ENCODE results near the gene MLLT6. TPM values are rescaled to one million over a fixed set of nuclear protein-coding genes. Genes with fewer than 3 reads are reported as not detected.
A peak's percentile ranks its signal among the peaks of the same experiment; 100 is the strongest.

The MLLT6 gene
- total and polyA plus RNA-seq, 3 experiments from 2014 or later, result 15.9 to 202 (median 197) TPM

DNA sequence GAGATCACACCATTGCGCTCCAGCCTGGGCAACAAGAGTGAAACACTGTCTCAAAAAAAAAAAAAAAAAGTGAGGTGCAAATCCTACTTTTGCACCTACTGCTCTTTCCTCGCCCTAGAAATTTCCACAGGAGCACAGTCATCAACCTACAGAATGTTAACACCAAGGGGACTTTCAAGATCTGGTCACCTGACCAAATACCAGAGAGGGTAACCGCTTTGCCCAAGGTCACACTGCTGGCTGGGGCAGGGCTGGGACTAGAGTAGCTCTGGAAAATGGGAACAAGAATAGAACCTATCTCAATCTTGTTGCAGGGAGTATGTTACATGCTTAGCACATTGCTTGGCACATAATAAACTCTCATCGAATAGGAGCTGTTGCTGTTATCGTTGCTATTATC, 6.3 kb upstream of the MLLT6 start:
- Histone ChIP-seq H3K27ac (ENCODE audit: low read depth, low read length) (no peak overlapping the region), H3K36me3 (ENCODE audit: insufficient read depth, low read length) (no peaks in the 10 kb centered on the region), H3K4me3 (ENCODE audit: low read length) (no peak overlapping the region), H3K4me1 (ENCODE audit: insufficient read depth, low read length) (peaks cover 29% of the 10 kb centered on the region), H3K9me3 (ENCODE audit: low read length) (no peaks in the 10 kb centered on the region), H3K27me3 (ENCODE audit: insufficient read depth, low read length, poor library complexity, severe bottlenecking) (no peaks in the 10 kb centered on the region)
- DNase-seq, result no peak
- ChIA-PET CTCF (interaction anchor here (0.7 to 1.4 kb wide), 2 partner anchors 16 to 22 kb away, joined by 3 to 5 read pairs; no protein-coding TSS in a partner anchor), POLR2A (no interaction called here)
- H3K4me1 Mint-ChIP-seq, result peaks cover 25 to 36% (median 36%) of the 10 kb centered on the region in 3 donors
- peaks cover 0 to 1% of the 10 kb centered on the region in 2 donors for H3K27me3 Mint-ChIP-seq
- H3K4me3 Mint-ChIP-seq, result peak overlapping the region in 2 of 7 donors; percentile 18 to 54
- H3K27ac Mint-ChIP-seq, result peak overlapping the region in 2 of 8 donors; percentile 8 to 80
- H3K36me3 Mint-ChIP-seq, result peaks cover 0 to 14% (median 0%) of the 10 kb centered on the region in 3 donors
- H3K9me3 Mint-ChIP-seq, result no peaks in the 10 kb centered on the region

- no peaks in the 10 kb centered on the region for H3K9me3 ChIP-seq (ENCODE audit: low read length)
- H3K4me1 ChIP-seq (ENCODE audit: insufficient read depth, low read length), result peaks cover 34% of the 10 kb centered on the region
- no peaks in the 10 kb centered on the region for H3K27me3 ChIP-seq (ENCODE audit: insufficient read depth, low read length, poor library complexity, severe bottlenecking)
- ChIA-PET CTCF (interaction anchor here (0.7 to 2.6 kb wide), 4 partner anchors 27 to 168 kb away, joined by 3 to 17 read pairs (median 4); partner anchors contain the start of genes CISD3 and LASP1), POLR2A (interaction anchor here (0.9 to 1.2 kb wide), 5 partner anchors 16 to 153 kb away, joined by 3 to 9 read pairs (median 5); no protein-coding TSS in a partner anchor)
- Mint-ChIP-seq H3K36me3 (peaks cover 0 to 32% (median 0%) of the 10 kb centered on the region in 3 donors), H3K27ac (peak overlapping the region; percentile 93 to 99 (median 97)), H3K4me1 (peaks cover 31 to 44% (median 42%) of the 10 kb centered on the region in 3 donors), H3K27me3 (peaks cover 0 to 1% of the 10 kb centered on the region in 2 donors), H3K4me3 (peak overlapping the region; percentile 79 to 93 (median 86)), H3K9me3 (no peaks in the 10 kb centered on the region)
- H3K4me3 ChIP-seq (ENCODE audit: low read length), result peak overlapping the region; percentile 76
- peak overlapping the region; percentile 90 for H3K27ac ChIP-seq (ENCODE audit: low read depth, low read length)
- no peaks in the 10 kb centered on the region for H3K36me3 ChIP-seq (ENCODE audit: insufficient read depth, low read length)
- peak; percentile 47 to 77 (median 71) for DNase-seq
These were observed 3.4 kb upstream of the MLLT6 start for GRCh38 chr17:38701504-38702165.

DNA sequence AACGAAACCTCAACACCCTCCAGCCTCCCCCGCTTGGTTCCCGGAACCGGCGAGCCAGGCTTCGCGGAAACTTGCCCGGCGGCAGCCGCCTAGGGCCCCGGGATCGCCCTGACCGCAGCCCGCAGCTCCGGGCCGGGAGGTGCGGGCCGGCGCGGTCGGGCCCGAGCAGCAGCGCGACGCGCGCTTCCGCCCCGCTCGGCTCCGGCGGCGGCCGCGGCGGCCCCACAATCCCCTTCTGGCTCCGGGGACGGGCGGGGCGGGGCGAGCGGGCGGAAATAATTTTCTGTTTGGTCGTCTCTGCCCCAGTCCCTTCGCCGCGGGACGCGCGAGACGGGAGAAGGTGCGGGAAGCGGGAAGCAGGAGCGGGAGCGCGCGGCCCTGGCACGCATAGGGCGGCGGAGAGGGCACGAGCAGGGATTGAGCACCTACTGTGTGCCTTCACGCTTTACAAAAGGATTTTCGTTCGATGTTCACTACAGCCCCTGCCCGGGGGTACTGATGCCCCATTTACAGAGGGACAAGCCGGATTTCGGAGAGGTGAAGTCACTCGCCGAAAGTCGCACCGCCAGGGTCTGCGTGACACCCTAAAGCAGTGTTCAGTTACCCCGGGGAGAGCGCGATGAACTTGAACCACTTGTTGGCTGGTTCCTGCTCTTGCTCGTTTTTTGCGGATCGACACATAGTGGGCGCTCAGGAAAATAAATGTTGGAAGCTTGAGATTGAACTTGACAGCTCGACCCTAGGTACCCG, 2.7 kb upstream of the MLLT6 start:
- ChIA-PET CTCF (interaction anchor here (0.7 to 2.6 kb wide), 3 partner anchors 28 to 168 kb away, joined by 3 to 17 read pairs (median 5); partner anchors contain the start of genes CISD3 and LASP1), POLR2A (interaction anchor here (0.9 to 1.2 kb wide), 5 partner anchors 16 to 152 kb away, joined by 3 to 9 read pairs (median 5); no protein-coding TSS in a partner anchor)
- H3K4me1 Mint-ChIP-seq, result peaks cover 30 to 44% (median 40%) of the 10 kb centered on the region in 3 donors
- peaks cover 0 to 37% (median 0%) of the 10 kb centered on the region in 3 donors for H3K36me3 Mint-ChIP-seq
- peak overlapping the region; percentile 93 to 100 (median 98) for H3K27ac Mint-ChIP-seq
- H3K4me1 ChIP-seq (ENCODE audit: insufficient read depth, low read length), result peaks cover 32% of the 10 kb centered on the region
- H3K36me3 ChIP-seq (ENCODE audit: insufficient read depth, low read length), result peaks cover 2% of the 10 kb centered on the region
- peak overlapping the region; percentile 92 to 99 (median 94) for H3K4me3 Mint-ChIP-seq
- H3K27ac ChIP-seq (ENCODE audit: low read depth, low read length), result peak overlapping the region; percentile 90
- H3K9me3 Mint-ChIP-seq, result no peaks in the 10 kb centered on the region
- H3K4me3 ChIP-seq (ENCODE audit: low read length), result peak overlapping the region; percentile 93
- H3K27me3 ChIP-seq (ENCODE audit: insufficient read depth, low read length, poor library complexity, severe bottlenecking), result no peaks in the 10 kb centered on the region
- peak; percentile 76 to 86 (median 77) for DNase-seq
- no peaks in the 10 kb centered on the region for H3K27me3 Mint-ChIP-seq
- H3K9me3 ChIP-seq (ENCODE audit: low read length), result no peaks in the 10 kb centered on the region

DNA sequence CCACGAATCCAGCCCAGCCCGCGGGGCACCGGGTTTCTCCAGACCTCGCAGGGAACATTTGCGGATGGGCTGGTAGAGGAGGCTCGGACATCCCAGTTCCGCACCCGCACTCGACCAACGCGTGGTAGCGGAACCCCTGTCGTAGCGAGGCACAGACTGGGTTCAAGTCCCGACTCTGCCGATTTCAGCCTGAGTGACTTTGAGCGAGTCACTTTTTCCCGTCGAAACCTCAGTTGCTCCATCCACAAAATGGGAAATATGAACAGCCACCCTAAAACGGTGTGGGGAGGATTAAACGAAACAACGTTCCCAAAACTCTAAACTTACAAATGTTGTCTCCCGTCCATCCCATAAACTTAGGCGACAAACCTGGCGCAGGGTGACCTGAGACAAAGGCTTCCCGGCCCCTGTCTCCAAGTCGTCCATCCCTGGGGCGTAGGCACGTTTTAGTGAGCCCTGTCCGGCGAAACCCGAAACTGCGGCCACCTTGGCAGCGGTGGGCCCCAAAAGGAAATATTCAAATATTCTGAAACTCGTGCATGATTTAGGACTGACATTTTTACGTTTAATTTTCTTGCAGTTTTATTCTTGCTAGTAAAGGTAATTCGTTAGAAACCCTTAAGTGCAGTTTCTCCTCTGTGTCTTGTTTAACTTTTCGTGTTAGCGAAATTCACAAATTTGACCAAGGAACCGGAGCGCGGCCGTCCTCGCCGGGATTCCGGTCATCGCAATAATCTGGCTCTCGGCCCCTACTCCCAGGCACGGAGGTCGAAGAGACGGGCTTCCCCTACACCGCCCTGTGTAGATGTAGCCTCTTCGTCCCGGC, 1.9 kb upstream of the MLLT6 start:
- ChIA-PET POLR2A (no interaction called here), CTCF (interaction anchor here (2.6 kb wide), 1 partner anchor 32 kb away, joined by 17 read pairs; no protein-coding TSS in a partner anchor)
- H3K9me3 Mint-ChIP-seq, result no peaks in the 10 kb centered on the region
- H3K27ac Mint-ChIP-seq, result peak overlapping the region; percentile 93 to 100 (median 96)
- Histone ChIP-seq H3K36me3 (ENCODE audit: insufficient read depth, low read length) (peaks cover 10% of the 10 kb centered on the region), H3K4me3 (ENCODE audit: low read length) (peak overlapping the region; percentile 93), H3K27me3 (ENCODE audit: insufficient read depth, low read length, poor library complexity, severe bottlenecking) (no peaks in the 10 kb centered on the region), H3K4me1 (ENCODE audit: insufficient read depth, low read length) (peaks cover 36% of the 10 kb centered on the region), H3K9me3 (ENCODE audit: low read length) (no peaks in the 10 kb centered on the region), H3K27ac (ENCODE audit: low read depth, low read length) (peak overlapping the region; percentile 90)
- H3K4me3 Mint-ChIP-seq, result peak overlapping the region; percentile 92 to 99 (median 94)
- H3K36me3 Mint-ChIP-seq, result peaks cover 0 to 45% (median 3%) of the 10 kb centered on the region in 3 donors
- H3K4me1 Mint-ChIP-seq, result peaks cover 36 to 49% (median 45%) of the 10 kb centered on the region in 3 donors
- no peaks in the 10 kb centered on the region for H3K27me3 Mint-ChIP-seq
- peak in 1 of 5 donors; percentile 30 for DNase-seq

DNA sequence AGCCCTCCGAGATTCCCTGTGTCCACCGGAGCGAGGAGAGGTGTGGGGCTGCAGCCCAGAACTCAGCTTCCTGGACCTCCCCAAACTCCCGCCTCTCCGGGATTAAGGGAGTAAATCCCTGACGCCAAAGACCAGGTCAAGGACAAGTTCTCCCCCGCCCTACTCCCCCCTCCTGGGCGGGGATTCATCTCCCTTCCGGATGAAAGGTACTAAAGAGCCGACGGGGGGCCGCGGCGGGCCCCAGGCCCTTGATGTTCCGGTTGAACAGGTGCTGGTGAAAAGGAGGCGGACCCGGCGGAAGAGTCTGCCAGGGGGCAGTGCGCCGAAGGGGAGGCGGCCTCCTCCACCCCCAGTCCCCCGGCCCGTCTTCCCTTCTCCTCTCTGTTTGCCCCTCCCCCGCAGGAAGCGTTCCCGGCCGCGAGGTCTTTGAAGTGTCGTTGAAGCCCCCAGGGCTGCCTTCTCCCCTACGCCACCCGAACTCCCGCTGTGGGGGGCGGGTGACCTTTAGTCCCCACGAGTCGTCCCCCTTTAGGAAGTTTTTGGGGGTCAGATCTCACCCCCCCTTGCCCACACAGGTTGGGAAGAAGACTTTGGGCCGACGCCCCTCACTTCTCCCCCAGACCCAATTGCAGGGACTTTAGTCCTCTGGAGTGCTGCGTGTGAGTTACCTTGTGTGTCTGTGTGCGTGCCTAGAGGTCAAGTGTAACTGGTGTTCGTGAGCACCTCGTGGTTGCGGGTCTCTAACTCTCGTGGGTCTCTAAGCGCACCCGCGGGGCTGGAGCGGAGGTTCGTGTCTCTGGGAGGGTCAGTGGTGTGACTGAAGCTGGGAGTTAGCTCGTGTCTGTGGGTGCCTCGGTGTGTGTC, 1.1 kb upstream of the MLLT6 start:
- Mint-ChIP-seq H3K27me3 (no peaks in the 10 kb centered on the region), H3K27ac (peak overlapping the region; percentile 93 to 100 (median 96)), H3K9me3 (no peaks in the 10 kb centered on the region), H3K4me1 (peaks cover 40 to 55% (median 49%) of the 10 kb centered on the region in 3 donors), H3K4me3 (peak overlapping the region; percentile 92 to 99 (median 94)), H3K36me3 (peaks cover 0 to 49% (median 4%) of the 10 kb centered on the region in 3 donors)
- peak overlapping the region; percentile 90 for H3K27ac ChIP-seq (ENCODE audit: low read depth, low read length)
- no peaks in the 10 kb centered on the region for H3K9me3 ChIP-seq (ENCODE audit: low read length)
- peak; percentile 53 to 83 (median 66) for DNase-seq
- ChIA-PET CTCF (interaction anchor here (0.8 to 3.7 kb wide), 4 partner anchors 25 to 146 kb away, joined by 4 to 26 read pairs (median 4); partner anchors contain the start of gene CISD3), POLR2A (interaction anchor here (0.6 to 3.6 kb wide), 7 partner anchors 12 to 95 kb away, joined by 3 to 56 read pairs (median 4); partner anchors contain the start of genes PIP4K2B and PSMB3)
- H3K36me3 ChIP-seq (ENCODE audit: insufficient read depth, low read length), result peaks cover 13% of the 10 kb centered on the region
- H3K4me1 ChIP-seq (ENCODE audit: insufficient read depth, low read length), result peaks cover 42% of the 10 kb centered on the region
- no peaks in the 10 kb centered on the region for H3K27me3 ChIP-seq (ENCODE audit: insufficient read depth, low read length, poor library complexity, severe bottlenecking)
- H3K4me3 ChIP-seq (ENCODE audit: low read length), result peak overlapping the region; percentile 93

GRCh38 chr17:38705523-38705802, 390 bp downstream of the MLLT6 start:
- Histone ChIP-seq H3K36me3 (ENCODE audit: insufficient read depth, low read length) (peaks cover 28% of the 10 kb centered on the region), H3K27me3 (ENCODE audit: insufficient read depth, low read length, poor library complexity, severe bottlenecking) (no peaks in the 10 kb centered on the region), H3K9me3 (ENCODE audit: low read length) (no peaks in the 10 kb centered on the region), H3K4me1 (ENCODE audit: insufficient read depth, low read length) (peaks cover 57% of the 10 kb centered on the region), H3K4me3 (ENCODE audit: low read length) (peak overlapping the region; percentile 67), H3K27ac (ENCODE audit: low read depth, low read length) (peak overlapping the region; percentile 34)
- peak overlapping the region in 2 of 8 donors; percentile 82 to 93 for H3K27ac Mint-ChIP-seq
- no peaks in the 10 kb centered on the region for H3K9me3 Mint-ChIP-seq
- POLR2A ChIA-PET, result interaction anchor here (0.6 to 3.6 kb wide), 8 partner anchors 11 to 148 kb away, joined by 3 to 56 read pairs (median 4); partner anchors contain the start of genes PSMB3 and RPL23
- peaks cover 51 to 64% (median 58%) of the 10 kb centered on the region in 3 donors for H3K4me1 Mint-ChIP-seq
- H3K27me3 Mint-ChIP-seq, result no peaks in the 10 kb centered on the region
- DNase-seq, result no peak
- peaks cover 0 to 64% (median 12%) of the 10 kb centered on the region in 3 donors for H3K36me3 Mint-ChIP-seq
- CTCF ChIA-PET, result interaction anchor here (0.7 to 3.7 kb wide), 5 partner anchors 23 to 32 kb away, joined by 3 to 26 read pairs (median 4); partner anchors contain the start of gene CISD3
- H3K4me3 Mint-ChIP-seq, result peak overlapping the region; percentile 60 to 99 (median 94)
